ENCODE data around the gene TRAPPC3. TPM values are rescaled to one million over a fixed set of nuclear protein-coding genes. Genes with fewer than 3 reads are reported as not detected.

Gene TRAPPC3
- total RNA-seq, 1 experiment from 2014 or later = 64.6 TPM

GRCh38 chr1:36132029-36132428 is 17.3 kb downstream of the TRAPPC3 start:
- ATAC-seq (no peak), DNase-seq (ENCODE audit: low read depth, low spot score) (no peak)
- Histone ChIP-seq H3K4me2 (ENCODE audit: low read length) (no peak overlapping the region), H3K9me3 (ENCODE audit: control insufficient read depth in 1 of 2, insufficient read depth in 1 of 2, low read depth in 1 of 2, low read length in 2 of 2) (no peaks in the 10 kb centered on the region), H3K9ac (ENCODE audit: low read length) (no peak overlapping the region), H3K4me3 (replicated peaks in 1 of 2; ENCODE audit: low read depth in 1 of 2, low read length in 2 of 2) (no peak overlapping the region), H3K27ac (ENCODE audit: low read depth, low read length) (no peak overlapping the region), H3K36me3 (ENCODE audit: control insufficient read depth in 1 of 2, insufficient read depth in 2 of 2, low read length in 2 of 2) (0 out of 4 replicates have a peak, but pooled peaks cover 0 to 2% of the 10 kb centered on the region in 2 experiments), H2AFZ (ENCODE audit: low read depth, low read length, poor library complexity, severe bottlenecking) (no peak overlapping the region), H4K20me1 (ENCODE audit: insufficient read depth) (no peaks in the 10 kb centered on the region), H3K27me3 (ENCODE audit: insufficient read depth, low read length) (no peaks in the 10 kb centered on the region), H3K79me2 (ENCODE audit: insufficient read depth, low read length) (no peaks in the 10 kb centered on the region), H3K9me2 (ENCODE audit: insufficient read depth) (no peaks in the 10 kb centered on the region), H3K4me1 (ENCODE audit: control insufficient read depth in 1 of 2, insufficient read depth in 2 of 2, low read length in 2 of 2) (peaks cover 0 to 18% of the 10 kb centered on the region in 2 experiments; a peak in 2 of 4 replicates)
- no peak for TF ChIP-seq CEBPB (IDR thresholded peaks at IDR 0.05; ENCODE audit: low read depth)
- TF ChIP-seq REST (IDR thresholded peaks at IDR 0.05; ENCODE audit: low read depth) = no peak
- no peak for TF ChIP-seq ELF1 (IDR thresholded peaks at IDR 0.05; ENCODE audit: borderline replicate concordance, low read depth)
- no peak for TF ChIP-seq ZNF274 (IDR thresholded peaks at IDR 0.05; ENCODE audit: low read depth, low read length)
- intact Hi-C loops (cut with micrococcal nuclease) = no loop called here
- ChIA-PET CTCF (no interaction called here), POLR2A (no interaction called here), RAD21 (ENCODE audit: low non-redundant PET in 1 of 2, low total read pairs in 2 of 2, uncharacterized antibody in 2 of 2, unreplicated experiment in 2 of 2) (no interaction called here)
- no TSS peak for BruUV-seq (replicated peaks)

- CTCF ChIA-PET = interaction anchor here (1.3 to 1.5 kb wide), 2 partner anchors 20 to 32 kb away, joined by 3 to 6 read pairs; partner anchors contain the start of gene TRAPPC3
- POLR2A ChIA-PET = no interaction called here
- no peaks in the 10 kb centered on the region for H4K20me1 ChIP-seq (ENCODE audit: insufficient read depth)
- ATAC-seq (no peak), DNase-seq (ENCODE audit: low read depth, low spot score) (no peak)
- H3K9me3 ChIP-seq (ENCODE audit: control insufficient read depth in 1 of 2, insufficient read depth in 1 of 2, low read depth in 1 of 2, low read length in 2 of 2) = no peaks in the 10 kb centered on the region
- RAD21 ChIA-PET (ENCODE audit: low non-redundant PET in 1 of 2, low total read pairs in 2 of 2, uncharacterized antibody in 2 of 2, unreplicated experiment in 2 of 2) = no interaction called here
- no peak overlapping the region for H3K4me3 ChIP-seq (replicated peaks in 1 of 2; ENCODE audit: low read depth in 1 of 2, low read length in 2 of 2)
- H3K27ac ChIP-seq (ENCODE audit: low read depth, low read length) = no peak overlapping the region
- no peak overlapping the region for H3K4me2 ChIP-seq (ENCODE audit: low read length)
- H3K9ac ChIP-seq (ENCODE audit: low read length) = no peak overlapping the region
- no peaks in the 10 kb centered on the region for H3K36me3 ChIP-seq (ENCODE audit: control insufficient read depth in 1 of 2, insufficient read depth in 2 of 2, low read length in 2 of 2)
- no peak overlapping the region for H2AFZ ChIP-seq (ENCODE audit: low read depth, low read length, poor library complexity, severe bottlenecking)
- no TSS peak for BruUV-seq (replicated peaks)
- H3K9me2 ChIP-seq (ENCODE audit: insufficient read depth) = no peaks in the 10 kb centered on the region
- H3K79me2 ChIP-seq (ENCODE audit: insufficient read depth, low read length) = no peaks in the 10 kb centered on the region
- peaks cover 0 to 8% of the 10 kb centered on the region in 2 experiments; a peak in 2 of 4 replicates for H3K4me1 ChIP-seq (ENCODE audit: control insufficient read depth in 1 of 2, insufficient read depth in 2 of 2, low read length in 2 of 2)
- intact Hi-C loops (cut with micrococcal nuclease) = no loop called here
- no peaks in the 10 kb centered on the region for H3K27me3 ChIP-seq (ENCODE audit: insufficient read depth, low read length)
- TF ChIP-seq RAD21 (IDR thresholded peaks at IDR 0.05; ENCODE audit: low read depth) (no peak), ZNF274 (IDR thresholded peaks at IDR 0.05; ENCODE audit: low read depth, low read length) (no peak), ELF1 (IDR thresholded peaks at IDR 0.05; ENCODE audit: borderline replicate concordance, low read depth) (no peak), MAX (IDR thresholded peaks at IDR 0.05) (no peak), POLR2AphosphoS5 (IDR thresholded peaks at IDR 0.05; ENCODE audit: low read depth, low read length) (no peak), FOSL1 (IDR thresholded peaks at IDR 0.05; ENCODE audit: low read depth) (no peak), YY1 (IDR thresholded peaks at IDR 0.05; ENCODE audit: extremely low read depth, insufficient replicate concordance, low read depth, low read length) (no peak), ZBTB33 (IDR thresholded peaks at IDR 0.05; ENCODE audit: extremely low read depth, insufficient replicate concordance, low read length) (no peak), POLR2A (IDR thresholded peaks at IDR 0.05; ENCODE audit: borderline replicate concordance, extremely low read depth, insufficient read depth, insufficient read length) (no peak), SRF (IDR thresholded peaks at IDR 0.05; ENCODE audit: low read depth) (no peak)
These were observed 20.4 kb downstream of the TRAPPC3 start for GRCh38 chr1:36128905-36129206.
